Skin epidermis (tissue), 12 donors: ENCODE measurements around the gene OGFOD3.
"Not testable (repeated sequence)": the region's sequence is repeated elsewhere in the genome, so short reads cannot be mapped to it uniquely, and the experiment has no call there.

Source experiments
- H3K27ac ChIP-seq, 21 experiments: fragments of 200-600 bp; sonication (generic) in 11 of 21; one replicate each; pipeline ENCODE4 v1.5.0; 2020; ENCODE audit warnings: mild to moderate bottlenecking in 3 of 21, inconsistent platforms in 2 of 21, moderate library complexity in 2 of 21
- H3K4me3 ChIP-seq, 7 experiments: fragments of 200-600 bp; sonication (generic) in 2 of 7; one replicate each; pipeline ENCODE4 v1.5.0; 2020; ENCODE audit warnings: inconsistent platforms in 2 of 7, mild to moderate bottlenecking in 2 of 7, moderate library complexity in 1 of 7

Gene OGFOD3

DNA sequence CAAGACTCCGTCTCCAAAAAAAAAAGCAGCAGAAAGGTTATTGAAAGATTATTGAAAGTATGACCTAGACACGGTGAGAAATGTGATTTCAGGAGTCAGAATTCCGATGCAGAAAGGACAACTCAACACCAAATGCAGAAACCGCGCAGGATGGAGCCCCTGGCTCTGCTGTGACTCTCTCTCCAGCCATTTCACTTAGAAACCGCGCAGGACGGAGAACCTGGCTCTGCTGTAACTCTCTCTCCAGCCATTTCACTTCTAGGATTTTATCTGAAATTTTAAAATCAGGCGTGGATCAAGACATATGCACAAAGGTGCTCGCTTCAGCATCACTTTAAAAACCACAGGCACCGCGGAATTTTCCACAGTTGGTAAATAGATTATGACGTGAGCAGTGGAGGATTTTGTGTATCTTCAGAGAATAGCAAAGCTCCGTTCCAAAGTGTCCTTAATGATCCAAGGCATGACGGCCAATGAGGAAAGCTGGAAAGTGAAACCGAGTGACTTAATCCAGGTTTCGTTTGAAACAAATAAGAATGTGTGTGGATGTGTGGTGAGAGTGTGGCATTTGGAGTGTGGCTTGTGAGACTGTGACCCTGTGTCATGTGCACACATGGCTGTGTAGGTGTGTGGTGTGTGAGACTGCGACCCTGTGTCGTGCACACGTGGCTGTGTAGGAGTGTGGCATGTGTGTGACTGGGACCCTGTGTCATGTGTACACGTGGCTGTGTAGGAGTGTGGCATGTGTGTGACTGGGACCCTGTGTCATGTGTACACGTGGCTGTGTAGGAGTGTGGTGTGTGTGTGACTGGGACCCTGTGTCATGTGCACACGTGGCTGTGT, 37.3 kb downstream of the OGFOD3 start:
- H3K27ac ChIP-seq = no peak overlapping the region
- H3K4me3 ChIP-seq = no peak overlapping the region

DNA sequence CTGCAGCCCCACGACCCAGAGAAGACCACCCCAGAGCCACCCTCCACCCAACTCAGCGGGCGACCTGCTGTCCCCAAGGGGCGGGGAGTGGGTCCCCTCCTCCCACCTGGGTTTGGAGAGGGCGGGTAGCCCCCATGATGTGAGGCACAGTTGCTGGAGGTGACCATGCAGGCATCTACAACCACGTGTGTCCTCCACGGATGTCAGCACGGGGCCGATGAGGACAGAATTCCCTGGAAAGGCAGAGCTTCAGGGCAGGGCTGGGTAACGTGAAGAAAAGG, 39.7 kb downstream of the OGFOD3 start:
- Histone ChIP-seq H3K4me3 (no peak overlapping the region), H3K27ac (no peak overlapping the region)

DNA sequence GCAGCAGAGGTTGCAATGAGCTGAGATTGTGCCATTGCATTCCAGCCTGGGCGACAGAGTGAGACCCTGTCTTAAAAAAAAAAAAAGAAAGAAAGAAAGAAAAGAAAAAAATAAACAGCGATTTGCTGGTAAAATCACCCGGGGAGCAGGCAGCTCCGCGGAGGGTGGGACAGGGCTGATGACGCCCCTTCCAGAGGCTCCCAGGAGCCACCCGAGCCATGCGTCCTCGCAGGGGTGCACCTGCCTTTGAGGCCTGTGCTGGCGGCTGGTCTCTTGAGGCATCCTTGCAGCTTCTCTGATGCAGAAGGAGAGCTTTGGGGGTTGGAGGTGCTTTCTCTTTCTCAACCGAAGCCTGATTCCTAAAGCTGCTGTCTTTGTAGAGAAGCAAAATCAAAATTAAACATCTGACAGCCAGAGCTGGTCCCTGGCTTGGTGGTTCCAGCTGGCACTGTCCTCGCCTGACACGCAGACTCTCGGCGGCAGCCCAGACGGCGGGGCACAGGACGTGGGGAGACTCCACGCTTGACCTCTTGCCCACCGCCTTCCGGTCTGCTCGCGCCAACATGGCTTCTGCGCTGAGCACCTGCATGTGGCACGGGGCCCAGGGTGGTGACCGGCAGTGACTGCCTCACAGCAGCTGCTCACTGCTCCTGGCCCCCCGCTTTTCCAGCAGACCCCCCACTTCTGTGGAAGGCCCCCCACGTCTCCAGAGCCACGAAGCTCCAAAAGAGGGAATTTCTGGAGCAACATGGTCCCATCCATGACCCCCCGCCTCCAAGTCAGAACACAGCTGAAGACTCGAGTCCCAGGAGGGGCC, 40.3 kb downstream of the OGFOD3 start:
- H3K4me3 ChIP-seq = no peak overlapping the region

DNA sequence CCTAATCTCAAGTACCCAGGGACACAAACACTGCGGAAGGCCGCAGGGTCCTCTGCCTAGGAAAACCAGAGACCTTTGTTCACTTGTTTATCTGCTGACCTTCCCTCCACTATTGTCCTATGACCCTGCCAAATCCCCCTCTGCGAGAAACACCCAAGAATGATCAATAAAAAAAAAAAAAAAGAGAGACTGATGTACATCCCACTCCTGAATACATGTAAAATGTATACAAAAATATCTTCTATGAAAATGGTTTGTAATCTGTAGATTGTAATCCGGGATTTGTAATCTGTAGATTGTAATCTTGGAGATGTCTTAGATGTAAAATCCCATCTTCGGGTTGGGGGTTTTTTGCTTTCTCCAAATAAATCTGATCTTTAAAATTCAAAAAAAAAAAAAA, 41.1 kb downstream of the OGFOD3 start:
- H3K27ac ChIP-seq, H3K4me3 ChIP-seq: not testable (repeated sequence)

More for the DNA sequence above, 40.3 kb downstream of the OGFOD3 start:
- H3K27ac ChIP-seq = no peak overlapping the region

DNA sequence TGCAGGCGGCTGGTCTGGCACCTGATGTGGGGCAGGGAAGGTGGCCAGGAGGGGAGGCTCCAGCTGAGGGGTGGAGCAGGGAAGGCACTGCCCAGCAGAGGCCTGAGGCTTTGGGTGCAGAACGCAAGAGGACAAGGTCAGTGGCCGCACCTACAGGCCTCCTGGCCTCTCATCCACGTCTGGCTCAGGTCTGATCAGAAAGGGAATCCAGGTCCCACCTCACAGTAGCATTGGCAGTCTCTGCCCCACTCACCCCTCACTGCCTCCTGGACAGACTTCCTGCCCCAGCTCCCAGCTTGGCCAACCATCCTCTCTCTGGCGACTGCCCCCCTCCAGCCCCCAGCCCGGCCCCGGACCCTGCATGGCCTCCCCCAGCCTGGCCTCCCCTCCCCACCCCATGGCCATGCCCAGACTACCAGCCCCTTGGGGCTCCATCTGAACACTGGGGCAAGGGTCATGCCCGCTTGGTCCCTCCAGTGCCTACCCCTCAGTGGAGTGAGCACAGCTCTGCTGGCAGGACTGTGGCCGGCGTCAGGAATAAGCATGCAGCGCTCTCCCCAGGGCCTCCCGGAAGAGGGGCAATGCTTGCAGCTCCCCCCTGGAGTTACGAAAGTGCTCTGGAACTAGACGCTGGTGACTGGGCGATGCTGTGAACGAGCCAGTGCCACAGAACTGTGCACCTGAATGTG, 42.2 kb downstream of the OGFOD3 start:
- H3K4me3 ChIP-seq = no peak overlapping the region
- H3K27ac ChIP-seq = no peak overlapping the region

DNA sequence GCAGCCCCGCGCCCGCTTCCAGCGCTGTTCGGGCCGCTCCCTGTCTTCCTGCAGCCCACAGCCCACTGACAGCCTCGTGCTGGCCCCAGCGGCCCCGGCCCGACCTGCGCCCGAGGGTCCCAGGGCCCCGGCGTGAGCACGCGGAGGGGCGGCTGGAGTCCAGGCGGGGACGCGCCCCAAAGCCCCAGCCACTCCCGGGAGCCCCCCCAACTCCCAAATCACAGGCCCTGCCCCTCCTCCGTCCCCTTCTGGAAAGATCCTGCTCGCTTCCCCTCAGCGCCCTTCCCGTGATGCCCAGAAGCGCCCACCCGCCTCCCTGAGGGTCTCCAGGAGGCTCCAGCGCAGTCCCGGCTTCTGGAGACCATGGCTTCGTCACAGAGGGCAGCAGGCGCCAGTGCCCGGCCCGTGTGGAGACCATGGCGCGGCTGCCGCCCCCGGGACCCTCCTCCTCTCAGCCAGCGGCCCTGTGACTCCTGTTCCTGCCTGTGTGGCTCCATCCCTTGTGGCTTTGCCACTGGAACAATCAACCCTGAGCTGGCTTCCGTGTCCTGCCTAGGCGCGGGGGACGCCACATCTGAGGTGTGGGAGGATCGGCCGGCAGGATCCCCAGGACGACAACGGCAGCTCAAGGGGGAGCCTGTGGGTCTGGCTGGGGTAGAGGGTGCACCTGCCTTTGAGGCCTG, 42.9 kb downstream of the OGFOD3 start:
- H3K27ac ChIP-seq = no peak overlapping the region
- H3K4me3 ChIP-seq = no peak overlapping the region

DNA sequence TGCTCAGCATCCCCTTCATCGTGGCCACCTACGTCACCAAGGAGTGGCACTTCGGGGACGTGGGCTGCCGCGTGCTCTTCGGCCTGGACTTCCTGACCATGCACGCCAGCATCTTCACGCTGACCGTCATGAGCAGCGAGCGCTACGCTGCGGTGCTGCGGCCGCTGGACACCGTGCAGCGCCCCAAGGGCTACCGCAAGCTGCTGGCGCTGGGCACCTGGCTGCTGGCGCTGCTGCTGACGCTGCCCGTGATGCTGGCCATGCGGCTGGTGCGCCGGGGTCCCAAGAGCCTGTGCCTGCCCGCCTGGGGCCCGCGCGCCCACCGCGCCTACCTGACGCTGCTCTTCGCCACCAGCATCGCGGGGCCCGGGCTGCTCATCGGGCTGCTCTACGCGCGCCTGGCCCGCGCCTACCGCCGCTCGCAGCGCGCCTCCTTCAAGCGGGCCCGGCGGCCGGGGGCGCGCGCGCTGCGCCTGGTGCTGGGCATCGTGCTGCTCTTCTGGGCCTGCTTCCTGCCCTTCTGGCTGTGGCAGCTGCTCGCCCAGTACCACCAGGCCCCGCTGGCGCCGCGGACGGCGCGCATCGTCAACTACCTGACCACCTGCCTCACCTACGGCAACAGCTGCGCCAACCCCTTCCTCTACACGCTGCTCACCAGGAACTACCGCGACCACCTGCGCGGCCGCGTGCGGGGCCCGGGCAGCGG, 43.6 kb downstream of the OGFOD3 start:
- Histone ChIP-seq H3K4me3 (no peak overlapping the region), H3K27ac (no peak overlapping the region)

DNA sequence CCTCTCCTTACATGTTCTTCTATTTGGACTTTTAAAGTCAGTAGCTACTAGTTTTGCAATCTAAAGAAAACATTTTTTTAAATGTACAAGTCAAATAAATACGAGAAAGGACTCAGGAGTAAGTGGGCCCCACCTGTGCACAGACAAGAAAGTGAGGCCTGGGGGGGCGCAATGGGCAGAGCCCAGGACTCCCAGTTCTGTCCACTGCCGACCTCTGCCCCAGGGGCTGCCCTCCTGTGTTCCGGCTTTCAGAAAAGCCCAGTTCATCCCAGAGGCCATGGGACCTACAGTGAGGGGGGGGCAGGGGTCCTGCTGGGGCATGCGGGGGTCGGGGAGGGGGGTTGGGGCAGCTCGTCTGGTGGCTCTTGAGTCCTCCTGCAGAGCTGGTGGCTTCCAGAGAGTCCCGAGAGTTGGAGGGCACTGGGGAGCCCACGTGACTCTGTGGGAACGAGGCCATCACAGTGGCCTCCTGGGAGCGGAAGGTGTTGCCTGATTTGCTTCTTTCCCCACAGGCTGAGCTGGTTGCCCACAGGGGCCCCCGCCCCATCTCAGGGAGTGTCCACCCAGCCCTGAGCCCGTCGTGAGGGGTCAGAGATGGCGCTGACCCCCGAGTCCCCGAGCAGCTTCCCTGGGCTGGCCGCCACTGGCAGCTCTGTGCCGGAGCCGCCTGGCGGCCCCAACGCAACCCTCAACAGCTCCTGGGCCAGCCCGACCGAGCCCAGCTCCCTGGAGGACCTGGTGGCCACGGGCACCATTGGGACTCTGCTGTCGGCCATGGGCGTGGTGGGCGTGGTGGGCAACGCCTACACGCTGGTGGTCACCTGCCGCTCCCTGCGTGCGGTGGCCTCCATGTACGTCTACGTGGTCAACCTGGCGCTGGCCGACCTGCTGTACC, 44.4 kb downstream of the OGFOD3 start:
- Histone ChIP-seq H3K27ac (no peak overlapping the region), H3K4me3 (no peak overlapping the region)

DNA sequence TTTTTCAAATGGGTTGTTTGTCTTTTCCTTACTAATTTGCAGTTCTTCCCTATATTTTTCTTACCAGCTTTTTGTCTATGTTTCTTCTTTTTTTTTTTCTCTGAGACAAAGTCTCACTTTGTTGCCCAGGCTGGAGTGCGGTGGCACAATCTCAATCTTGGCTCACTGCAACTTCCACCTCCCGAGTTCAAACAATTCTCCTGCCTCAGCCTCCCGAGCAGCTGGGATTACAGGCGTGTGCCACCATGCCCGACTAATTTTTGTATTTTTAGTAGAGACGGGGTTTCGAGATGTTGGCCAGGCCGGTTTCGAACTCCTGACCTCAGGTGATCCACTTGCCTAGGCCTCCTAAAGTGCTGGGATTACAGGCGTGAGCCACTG, 45.3 kb downstream of the OGFOD3 start:
- H3K4me3 ChIP-seq, H3K27ac ChIP-seq: not testable (repeated sequence)

DNA sequence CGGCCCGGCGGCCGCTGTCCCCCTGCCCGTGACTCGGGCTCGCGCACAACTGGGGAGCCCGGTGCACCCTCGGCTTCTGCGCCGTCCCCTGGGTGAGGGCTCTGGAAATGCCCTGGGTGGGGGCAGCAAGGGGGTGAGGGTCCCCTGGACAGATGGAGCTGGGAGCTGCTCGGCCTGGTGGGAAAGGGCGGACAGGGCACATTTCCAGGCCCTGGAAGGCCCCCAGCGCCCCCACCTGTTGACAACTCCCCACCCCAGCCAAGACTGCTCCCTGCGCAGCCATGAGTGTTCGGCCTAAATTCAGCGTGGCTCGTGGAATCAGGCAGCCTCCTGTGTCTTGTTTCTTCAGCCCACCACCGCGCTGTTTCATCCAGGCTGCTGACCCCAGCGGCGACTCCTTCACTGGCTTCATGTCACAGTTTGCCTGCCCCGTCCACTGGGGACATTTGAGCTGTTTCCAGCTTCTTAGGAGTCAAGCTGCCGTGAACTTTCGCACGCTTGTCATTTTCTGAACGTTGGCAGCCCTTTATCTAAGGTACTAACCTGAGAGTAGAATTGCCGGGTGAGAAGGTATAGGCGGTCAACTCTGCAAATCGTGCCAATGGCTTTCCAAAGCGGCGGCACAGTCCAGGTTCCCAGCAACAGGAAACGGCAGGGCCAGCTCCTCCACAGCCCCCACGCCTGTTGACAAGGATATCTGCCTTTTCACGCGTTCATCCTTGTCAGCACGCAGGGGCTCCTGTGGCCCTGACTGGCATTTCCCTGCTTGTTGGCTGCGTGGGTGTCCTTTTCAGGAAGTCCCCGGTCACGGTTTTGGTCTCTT, 45.9 kb downstream of the OGFOD3 start:
- Histone ChIP-seq H3K27ac (no peak overlapping the region), H3K4me3 (no peak overlapping the region)

DNA sequence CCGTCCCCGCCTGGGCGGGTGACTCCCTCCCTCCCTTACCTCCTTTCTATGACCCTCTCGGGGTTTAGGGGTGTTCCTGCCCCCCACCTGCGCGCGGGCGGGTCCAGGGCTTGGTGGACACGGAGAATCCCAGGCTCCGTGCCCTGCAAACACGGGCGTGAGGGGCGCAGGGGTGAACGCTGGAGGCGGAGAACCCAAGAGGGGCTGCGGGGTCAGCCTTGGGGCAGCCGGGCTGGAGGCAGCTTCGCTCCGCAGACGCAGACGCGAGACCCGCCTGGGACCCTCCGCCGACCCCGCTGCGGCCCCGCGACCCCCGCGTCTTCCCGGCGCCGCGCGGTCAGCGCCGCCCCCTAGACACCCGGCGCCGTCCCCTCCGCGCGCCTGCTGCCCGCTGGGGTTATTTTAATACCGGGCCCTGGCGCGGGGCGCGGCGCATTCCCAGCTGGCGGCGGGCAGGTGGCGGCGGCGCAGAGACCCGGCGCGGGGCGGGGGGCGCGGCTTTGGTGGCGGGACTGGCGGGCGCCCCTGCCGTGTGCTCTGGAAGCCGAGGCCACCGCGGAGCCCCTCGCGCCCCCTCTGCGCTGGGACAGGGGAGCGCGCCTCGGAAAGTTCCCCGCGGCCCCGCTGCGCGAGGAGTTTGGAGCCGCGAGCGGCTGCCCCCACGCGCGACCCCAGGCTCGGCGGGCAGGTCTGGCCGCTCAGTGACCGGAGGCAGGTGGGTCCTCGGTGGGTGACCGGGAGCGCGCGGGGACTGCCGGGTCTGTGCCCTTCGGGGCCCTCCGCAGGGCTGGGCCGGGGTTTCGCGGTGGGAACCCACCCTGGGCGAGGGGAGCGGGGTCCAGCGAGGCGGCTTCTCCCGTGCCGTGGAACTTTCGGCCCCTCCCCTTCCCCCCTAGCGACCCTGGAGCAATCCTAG, 46.8 kb downstream of the OGFOD3 start, which contains the start of gene UTS2R:
Gene UTS2R (plus strand): TSS at position 433 of the 916 bp plus-strand sequence. CDS start 2,560 bp downstream, outside the sequence.
- Histone ChIP-seq H3K27ac (no peak within 1 kb of the TSS), H3K4me3 (peak within 1 kb of the TSS in 5 of 7 experiments; percentile 10 to 31 (median 25))

DNA sequence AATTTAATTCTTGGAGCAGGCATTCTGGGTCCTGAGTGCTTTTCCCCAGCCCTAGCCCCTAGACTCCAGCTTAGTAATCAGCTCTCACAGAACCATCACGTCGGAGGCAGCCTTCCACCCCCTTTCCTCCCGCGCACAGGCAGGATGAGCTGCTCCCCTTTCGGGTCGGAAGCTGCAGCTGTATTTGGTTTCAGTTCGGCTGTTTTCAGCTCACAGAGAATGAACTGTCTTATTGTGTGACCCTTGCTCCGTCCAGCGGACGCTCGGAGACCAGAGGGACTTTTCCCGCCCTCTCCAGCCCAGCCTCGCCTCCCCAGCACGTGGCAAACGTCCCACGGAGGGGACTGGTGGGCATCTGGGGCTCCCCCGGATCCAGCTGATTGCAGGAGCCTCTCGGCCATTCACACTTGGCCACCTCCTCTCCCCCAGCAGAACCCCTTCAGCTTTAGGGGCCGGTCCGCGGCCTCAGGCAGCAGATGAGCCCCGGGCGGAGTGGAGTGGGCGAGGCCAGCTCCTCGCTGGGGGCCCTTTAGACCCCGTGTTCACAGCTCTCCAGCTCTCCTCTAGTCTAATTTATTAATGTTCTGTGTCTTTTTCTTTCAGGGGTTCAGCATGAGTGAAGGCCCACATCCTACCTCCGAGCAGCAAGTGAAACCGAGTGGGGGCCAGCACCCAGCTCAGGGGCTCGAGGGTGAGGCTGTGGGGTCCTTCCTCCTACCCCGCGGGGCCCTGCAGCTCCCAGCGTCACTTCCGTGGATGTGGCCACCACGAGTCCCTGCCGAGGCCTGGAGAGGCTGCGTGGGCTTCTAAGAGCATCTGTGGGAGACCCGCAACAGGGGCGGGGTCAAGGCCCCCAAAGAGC, 47.7 kb downstream of the OGFOD3 start:
- Histone ChIP-seq H3K4me3 (peak overlapping the region in 5 of 7 experiments; percentile 9 to 31 (median 25)), H3K27ac (no peak overlapping the region)

DNA sequence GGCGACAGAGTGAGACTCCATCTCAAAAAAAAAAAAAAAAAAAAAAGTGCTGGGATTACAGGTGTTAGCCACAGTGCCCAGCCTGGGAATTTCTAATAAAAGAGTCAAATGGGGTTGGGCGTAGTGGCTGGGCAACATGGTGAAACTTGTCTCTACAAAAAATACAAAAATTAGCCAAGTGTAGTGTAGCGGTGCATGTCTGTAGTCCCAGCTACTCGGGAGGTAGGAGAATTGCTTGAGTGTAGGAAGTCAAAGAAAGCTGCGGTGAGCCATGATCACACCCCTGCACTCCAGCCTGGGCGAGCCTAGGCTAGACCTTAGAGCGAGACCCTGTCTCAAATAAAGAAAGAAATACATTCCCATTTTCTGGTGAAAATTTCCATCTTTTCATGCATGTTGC, 49.2 kb downstream of the OGFOD3 start:
- no peak overlapping the region for H3K27ac ChIP-seq
- H3K4me3 ChIP-seq = no peak overlapping the region

DNA sequence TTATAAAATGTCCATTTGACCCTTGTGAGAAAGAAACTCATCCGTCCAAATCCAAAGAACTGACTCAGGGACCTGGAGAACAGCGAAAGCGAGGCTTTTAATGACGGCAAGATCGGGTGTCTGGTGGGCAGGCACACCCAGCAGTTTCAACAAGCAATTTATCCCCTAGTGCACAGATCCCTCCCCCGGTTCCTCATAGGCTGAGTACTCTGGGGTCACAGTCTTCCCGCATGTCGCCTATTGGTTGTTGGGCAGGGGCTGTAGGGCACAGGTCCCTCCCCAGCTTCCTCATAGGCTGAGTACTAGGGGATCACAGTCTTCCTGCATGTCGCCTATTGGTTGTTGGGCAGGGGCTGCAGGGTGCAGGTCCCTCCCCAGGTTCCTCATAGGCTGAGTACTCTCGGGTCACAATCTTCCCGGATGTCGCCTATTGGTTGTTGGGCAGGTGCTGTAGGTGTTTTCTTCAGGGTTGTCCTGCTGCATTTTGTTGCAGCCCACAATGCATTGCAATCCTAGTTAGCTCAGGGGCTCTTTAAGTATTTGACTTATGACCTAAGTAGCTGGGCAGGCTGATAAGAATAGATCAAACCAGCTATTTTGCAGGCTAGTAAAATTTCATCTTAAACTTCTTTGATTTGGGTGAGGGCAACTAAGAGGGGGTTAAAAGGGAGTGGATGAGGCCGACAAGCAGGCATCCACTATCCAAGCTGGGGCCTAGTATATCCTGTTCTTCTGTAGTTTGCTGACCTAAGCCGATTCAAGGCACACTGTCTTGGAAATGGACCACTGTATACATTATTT, 50.5 kb downstream of the OGFOD3 start:
- Histone ChIP-seq H3K4me3 (no peak overlapping the region), H3K27ac (no peak overlapping the region)

DNA sequence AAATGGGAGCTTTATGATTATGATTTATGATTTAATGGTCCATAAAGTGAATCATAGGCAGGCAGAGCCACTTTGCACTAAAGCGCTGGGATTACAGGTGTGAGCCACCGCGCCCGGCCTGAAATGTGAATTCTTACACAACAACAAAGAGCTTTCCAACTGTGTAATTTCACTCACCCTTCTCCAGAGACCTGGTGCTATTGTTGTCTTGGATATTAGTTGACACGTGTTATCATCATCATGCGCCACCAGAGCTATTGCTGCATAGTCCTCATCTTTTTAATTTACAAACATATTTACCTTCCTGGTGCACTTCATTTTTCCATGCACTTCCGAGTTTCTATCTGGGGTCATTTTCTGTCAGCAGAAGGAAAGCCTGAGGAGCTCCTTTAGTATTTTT, 51.6 kb downstream of the OGFOD3 start:
- H3K27ac ChIP-seq = no peak overlapping the region
- H3K4me3 ChIP-seq = no peak overlapping the region
